Neural progenitor cell (in vitro differentiated cells): ENCODE results near the gene PHPT1.

Source experiments
- EZH2 ChIP-seq: fragments of 200-600 bp; sonication (generic); IDR thresholded peaks from 2 replicates; pipeline ENCODE4 v1.6.1; 2017; ENCODE audit warnings: antibody characterized with exemption, mild to moderate bottlenecking, moderate library complexity
- EZH2phosphoT487 ChIP-seq: fragments of 200-600 bp; sonication (generic); IDR thresholded peaks from 2 replicates; pipeline ENCODE4 v1.6.1; 2017; ENCODE audit warnings: antibody characterized with exemption
- TF ChIP-seq, protein P1 (sequence below): fragments of 200-600 bp; sonication (generic); IDR thresholded peaks from 2 replicates; pipeline ENCODE4 v1.5.1; 2017; ENCODE audit warnings: antibody characterized with exemption, mild to moderate bottlenecking

DNA sequence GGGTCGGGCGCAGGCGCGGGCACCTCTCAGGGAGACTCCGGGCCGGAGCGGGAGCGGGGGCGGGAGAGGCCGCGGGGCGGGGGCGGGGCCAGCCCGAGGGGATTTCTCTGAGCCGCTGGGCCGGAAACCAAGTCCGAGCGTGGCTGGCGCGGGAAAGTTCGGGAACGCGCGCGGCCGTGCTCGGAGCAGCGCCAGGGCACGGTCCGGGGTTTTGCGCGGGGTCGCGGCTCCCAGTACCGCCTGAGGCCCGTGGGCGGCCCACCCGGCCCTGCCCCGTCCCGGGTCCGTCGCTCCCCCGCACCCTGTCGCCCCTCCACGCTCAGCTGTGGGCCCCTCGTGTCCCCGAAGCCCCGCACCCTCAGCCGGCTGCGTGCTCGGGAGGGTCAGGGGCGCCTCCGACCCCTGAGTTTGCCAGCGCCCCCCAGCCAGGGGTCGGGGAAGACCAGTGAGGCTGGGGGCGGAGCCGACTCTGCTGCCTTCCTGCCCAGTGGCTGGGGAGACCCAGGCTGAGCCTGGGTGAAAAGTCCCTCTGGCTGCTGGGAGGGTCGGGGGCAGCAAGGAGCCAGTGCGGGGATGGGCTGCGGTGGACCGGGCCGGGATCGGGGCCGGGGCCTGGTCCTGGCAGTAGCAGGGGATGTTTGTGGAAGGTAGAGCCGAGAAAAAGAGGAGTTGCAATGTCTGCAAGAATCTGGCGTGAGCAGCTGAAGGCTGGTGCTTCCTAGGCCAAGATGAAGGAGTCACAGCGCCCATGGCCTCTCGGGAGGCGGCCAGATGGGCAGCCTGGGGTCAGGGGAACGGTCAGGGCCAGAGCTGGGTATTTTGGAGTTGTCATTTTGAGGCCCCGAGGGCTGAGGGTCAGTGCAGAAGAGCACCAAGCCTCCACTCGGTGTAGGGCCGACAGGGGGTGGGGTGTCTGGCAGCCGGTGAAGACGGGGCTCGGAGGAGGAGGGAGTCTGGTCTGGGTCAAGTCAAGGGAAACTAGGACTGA, 37.7 kb downstream of the PHPT1 start:
- TF ChIP-seq, protein P1, sequence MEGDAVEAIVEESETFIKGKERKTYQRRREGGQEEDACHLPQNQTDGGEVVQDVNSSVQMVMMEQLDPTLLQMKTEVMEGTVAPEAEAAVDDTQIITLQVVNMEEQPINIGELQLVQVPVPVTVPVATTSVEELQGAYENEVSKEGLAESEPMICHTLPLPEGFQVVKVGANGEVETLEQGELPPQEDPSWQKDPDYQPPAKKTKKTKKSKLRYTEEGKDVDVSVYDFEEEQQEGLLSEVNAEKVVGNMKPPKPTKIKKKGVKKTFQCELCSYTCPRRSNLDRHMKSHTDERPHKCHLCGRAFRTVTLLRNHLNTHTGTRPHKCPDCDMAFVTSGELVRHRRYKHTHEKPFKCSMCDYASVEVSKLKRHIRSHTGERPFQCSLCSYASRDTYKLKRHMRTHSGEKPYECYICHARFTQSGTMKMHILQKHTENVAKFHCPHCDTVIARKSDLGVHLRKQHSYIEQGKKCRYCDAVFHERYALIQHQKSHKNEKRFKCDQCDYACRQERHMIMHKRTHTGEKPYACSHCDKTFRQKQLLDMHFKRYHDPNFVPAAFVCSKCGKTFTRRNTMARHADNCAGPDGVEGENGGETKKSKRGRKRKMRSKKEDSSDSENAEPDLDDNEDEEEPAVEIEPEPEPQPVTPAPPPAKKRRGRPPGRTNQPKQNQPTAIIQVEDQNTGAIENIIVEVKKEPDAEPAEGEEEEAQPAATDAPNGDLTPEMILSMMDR, result no peak
- TF ChIP-seq EZH2phosphoT487 (no peak), EZH2 (no peak)
